K562 (cell line): ENCODE results near the gene APOBEC3F. TPM values are rescaled to one million over a fixed set of nuclear protein-coding genes. Genes with fewer than 3 reads are reported as not detected.

Experiments used
- ATAC-seq: fragments of 200-7000 bp; cut with Tn5 transposase; 3 replicates; pipeline ENCODE4 v1.9.1; 2020; ENCODE audit warnings: moderate library complexity
- BruUV-seq: library from RNA; stranded (reverse); fragments of 400-500 nt; replicated peaks from 2 replicates; lab custom pipeline; 2021; lab: Mats Ljungman, UMichigan
- CTCF ChIA-PET: fragments of 300-600 bp; formaldehyde crosslinking; extraction: SDS; loops from one replicate; lab custom pipeline; 2021; ENCODE audit warnings: low intra/inter-chr PET ratio; lab: Yijun Ruan, JAX
- POLR2A ChIA-PET: fragments of 300-600, 350-650 bp; sonication (Branson Sonifier 250); formaldehyde crosslinking; extraction: SDS; loops from one replicate; lab custom pipeline; 2021; ENCODE audit warnings: antibody characterized with exemption, inconsistent platforms; lab: Yijun Ruan, JAX
- DNase-seq, 4 experiments: peaks; one replicate each; pipeline versions ENCODE4 v3.0.0 to v3.0.0-alpha.2; 2011 to 2018; ENCODE audit warnings: low spot score in 3 of 4, mixed read lengths in 3 of 4; ENCODE audit errors: extremely low read depth in 1 of 4
- FAIRE-seq: peaks from 2 replicates; lab custom pipeline; 2011; peaks lifted over from hg19 to GRCh38; lab: Jason Lieb, UNC
- H2AFZ ChIP-seq: 2 replicates; pipeline ENCODE4 v1.6.0; 2011; ENCODE audit warnings: low read depth, low read length, control low read depth, inconsistent platforms
- H3K27ac ChIP-seq: fragments of 200-600 bp; 3 replicates; pipeline ENCODE4 v1.8.0; 2011; ENCODE audit warnings: low read depth, mild to moderate bottlenecking, control low read depth, inconsistent platforms, low read length, moderate library complexity, mixed read lengths; ENCODE audit errors: extremely low read depth
- H3K27me3 ChIP-seq, 2 experiments: fragments of 300-600 bp in 1 of 2; 2 replicates in 1 of 2; 3 replicates in 1 of 2; pipeline versions ENCODE4 v1.6.0 to v1.8.0; 2011; ENCODE audit warnings: inconsistent platforms in 2 of 2, low read length in 2 of 2, mild to moderate bottlenecking in 1 of 2, mixed read lengths in 1 of 2, moderate library complexity in 1 of 2; ENCODE audit not compliant: control insufficient read depth in 2 of 2, insufficient read depth in 2 of 2
- H3K36me3 ChIP-seq: fragments of 300-600 bp; 3 replicates; pipeline ENCODE4 v1.8.0; 2011; ENCODE audit warnings: mild to moderate bottlenecking, low read length, inconsistent platforms; ENCODE audit not compliant: control insufficient read depth, insufficient read depth
- H3K4me1 ChIP-seq, 2 experiments: fragments of 200-600 bp in 1 of 2; replicated peaks in 1 of 2; 2 replicates in 1 of 2; 3 replicates in 1 of 2; pipeline versions ENCODE4 v1.5.1 to v1.8.0; 2011; ENCODE audit warnings: inconsistent platforms in 2 of 2, low read length in 2 of 2, mild to moderate bottlenecking in 1 of 2, mixed read lengths in 1 of 2, moderate library complexity in 1 of 2; ENCODE audit not compliant: control insufficient read depth in 2 of 2, insufficient read depth in 2 of 2
- H3K4me2 ChIP-seq: 2 replicates; pipeline ENCODE4 v1.6.1; 2011; ENCODE audit warnings: low read length, control low read depth, inconsistent platforms, mixed read lengths; ENCODE audit not compliant: insufficient read depth
- H3K4me3 ChIP-seq: fragments of 200-600 bp; sonication (generic), shearing (Covaris generic); 2 replicates; pipeline ENCODE4 v1.5.1; 2016; ENCODE audit warnings: control low read depth, inconsistent platforms
- H3K79me2 ChIP-seq: fragments of 200-600 bp; 3 replicates; pipeline ENCODE4 v1.8.0; 2011; ENCODE audit warnings: low read length, inconsistent platforms; ENCODE audit not compliant: control insufficient read depth, insufficient read depth
- H3K9ac ChIP-seq, 2 experiments: 2 replicates each; pipeline versions ENCODE4 v1.6.0 to v1.6.1; 2011; ENCODE audit warnings: low read depth in 2 of 2, low read length in 2 of 2, control low read depth in 1 of 2, inconsistent platforms in 1 of 2, mild to moderate bottlenecking in 1 of 2, mixed read lengths in 1 of 2; ENCODE audit not compliant: insufficient read depth in 1 of 2
- H3K9me1 ChIP-seq: one replicate; pipeline ENCODE4 v1.6.0; 2011; ENCODE audit warnings: inconsistent platforms, mild to moderate bottlenecking, low read length, moderate library complexity; ENCODE audit not compliant: control insufficient read depth, insufficient read depth
- H3K9me3 ChIP-seq: replicated peaks from 2 replicates; pipeline ENCODE4 v1.5.1; 2011; ENCODE audit warnings: low read depth, low read length, inconsistent platforms; ENCODE audit not compliant: control insufficient read depth, insufficient read depth
- H4K20me1 ChIP-seq: replicated peaks from 2 replicates; pipeline ENCODE4 v1.6.1; 2011; ENCODE audit warnings: low read length, inconsistent platforms, mixed read lengths; ENCODE audit not compliant: control insufficient read depth, insufficient read depth
- AFF4 ChIP-seq: sonication (generic); formaldehyde crosslinking; IDR thresholded peaks from 2 replicates; pipeline ENCODE4 v1.8.0; 2023; ENCODE audit warnings: mild to moderate bottlenecking, missing genetic modification reagents
- HEY1 ChIP-seq: fragments of 250-450 bp; sonication (Bioruptor Pico); IDR thresholded peaks from 2 replicates; pipeline ENCODE4 v1.5.0; 2020; ENCODE audit warnings: mild to moderate bottlenecking, moderate library complexity, borderline replicate concordance
- ILF3 ChIP-seq: fragments of 450-650 bp; IDR thresholded peaks from 2 replicates; pipeline ENCODE4 v1.6.1; 2018; ENCODE audit warnings: antibody characterized with exemption, mild to moderate bottlenecking, moderate library complexity, borderline replicate concordance
- MXI1 ChIP-seq: IDR thresholded peaks from 2 replicates; pipeline ENCODE4 v1.6.1; 2011; ENCODE audit warnings: low read depth, mild to moderate bottlenecking, improper control_type of control experiment, low read length
- SMARCA5 ChIP-seq: fragments of 450-650 bp; IDR thresholded peaks from 2 replicates; pipeline ENCODE4 v1.6.1; 2016
- WGBS: fragments of 100-300 bp; shearing (Covaris generic); methylation state at CpG from one replicate; pipeline ENCODE4 v1.1.6; 2016; ENCODE audit warnings: low coverage, mixed read lengths; ENCODE audit not compliant: insufficient coverage; ENCODE audit errors: missing lambda C conversion rate; 5-methylcytosine and 5-hydroxymethylcytosine counted together
- in situ Hi-C: fragments of 300-500 bp; cut with MboI; formaldehyde crosslinking; loops from 4 replicates; pipeline ENCODE4 v1.15.0; 2018; ENCODE audit warnings: inconsistent platforms, mixed read lengths
- intact Hi-C: fragments of 100-400 bp; cut with micrococcal nuclease; formaldehyde crosslinking; loops from 2 replicates; pipeline ENCODE4 v1.14.2; 2022
- polyA plus RNA-seq, 8 experiments: library from polyadenylated mRNA; depleted of rRNA in 4 of 8; stranded (reverse) in 5 of 8; unstranded in 3 of 8; fragments of >200 nt; fragmentation: Nextera tagmentation in 2 of 8; fragmentation: Illumina TruSeq in 1 of 8; extraction: Ambion mirVana in 2 of 8; extraction: Trizol in 1 of 8; gene quantifications; 2 replicates each; pipeline versions ENCODE4 v1.2.1 to v1.2.3, GENCODE V29; 2011 to 2014; ENCODE audit warnings: inconsistent platforms in 1 of 8, missing spikeins in 1 of 8
- total RNA-seq, 7 experiments: library from RNA; depleted of rRNA in 6 of 7; stranded (reverse); fragments of >200 nt in 6 of 7; fragmentation: Illumina TruSeq in 2 of 7; extraction: Trizol in 2 of 7; gene quantifications; 2 replicates each; pipeline versions ENCODE4 v1.2.1 to v1.2.3, GENCODE V29; 2011 to 2021; ENCODE audit warnings: low replicate concordance in 1 of 7
- TF ChIP-seq, protein P1 (sequence below): sonication (generic); formaldehyde crosslinking; IDR thresholded peaks from 2 replicates; pipeline ENCODE4 v1.8.0; 2022; ENCODE audit warnings: missing genetic modification reagents, mild to moderate bottlenecking, borderline replicate concordance

The APOBEC3F gene
- total and polyA plus RNA-seq, 9 of the 15 experiments (the other 6 are each of a cell fraction or from before 2014, with no cell fraction given): 1.1 to 3.3 (median 1.9) TPM

DNA sequence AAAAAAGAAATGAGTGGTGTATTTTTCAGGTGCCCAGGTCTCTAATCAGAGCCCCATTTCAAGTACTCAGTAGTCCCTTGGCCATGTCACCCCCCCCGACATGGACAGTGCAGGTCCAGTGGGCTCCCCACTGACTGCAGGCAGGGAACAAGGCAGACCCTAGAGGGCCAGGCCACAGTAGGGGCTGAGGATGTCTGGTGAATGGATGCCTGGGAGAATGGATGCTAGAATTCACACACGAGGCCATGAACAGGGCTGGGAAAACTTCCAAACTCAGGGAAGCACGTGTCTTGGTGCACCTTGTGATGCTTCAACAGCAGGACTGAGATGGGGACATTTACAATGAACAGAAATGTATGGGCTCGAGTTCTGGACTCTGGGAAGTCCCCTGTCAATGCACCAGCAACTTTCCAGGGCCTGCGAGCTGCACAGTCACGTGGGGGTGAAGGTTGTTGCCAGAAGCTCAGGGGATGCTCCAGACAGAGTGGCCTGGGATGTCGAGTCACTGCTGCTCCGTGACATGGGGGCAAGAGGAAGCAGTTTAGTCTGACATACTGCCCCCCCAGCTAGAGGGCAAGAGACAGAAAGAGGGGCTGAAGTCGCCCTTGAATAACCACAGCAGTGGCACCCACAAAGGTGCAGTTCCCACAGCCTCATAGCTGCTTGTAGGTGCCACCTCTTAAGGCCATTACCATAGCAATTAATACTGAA, 39.5 kb downstream of the APOBEC3F start:
- DNase-seq: no peak
- no peak overlapping the region for H2AFZ ChIP-seq
- FAIRE-seq: no peak
- no peaks in the 10 kb centered on the region for H3K9me3 ChIP-seq
- intact Hi-C loops: no loop called here
- no peak overlapping the region for H3K4me3 ChIP-seq
- no peak overlapping the region for H3K9ac ChIP-seq
- H3K9me1 ChIP-seq: no peaks in the 10 kb centered on the region
- H3K79me2 ChIP-seq: peaks cover 4% of the 10 kb centered on the region; the same call in 2 of the 3 replicates
- in situ Hi-C loops: no loop called here
- no peak overlapping the region for H3K27ac ChIP-seq
- H4K20me1 ChIP-seq: no peaks in the 10 kb centered on the region
- no peaks in the 10 kb centered on the region for H3K27me3 ChIP-seq
- H3K4me2 ChIP-seq: no peak overlapping the region
- CTCF ChIA-PET: no interaction called here
- no peaks in the 10 kb centered on the region; the same call in 2 of the 3 replicates for H3K36me3 ChIP-seq
- POLR2A ChIA-PET: interaction anchor here (0.6 kb wide), 1 partner anchor 12 kb away, joined by 3 read pairs; no protein-coding TSS in a partner anchor
- 60% methylated on average over 7 of the region's 9 CpGs for WGBS
- BruUV-seq: no TSS peak
- peaks cover 0 to 24% of the 10 kb centered on the region in 2 experiments; a peak in 4 of 5 replicates for H3K4me1 ChIP-seq
- no peak for ATAC-seq
- TF ChIP-seq ILF3: no peak
- TF ChIP-seq HEY1 (CRISPR knock-in tag): no peak
- TF ChIP-seq, protein P1, sequence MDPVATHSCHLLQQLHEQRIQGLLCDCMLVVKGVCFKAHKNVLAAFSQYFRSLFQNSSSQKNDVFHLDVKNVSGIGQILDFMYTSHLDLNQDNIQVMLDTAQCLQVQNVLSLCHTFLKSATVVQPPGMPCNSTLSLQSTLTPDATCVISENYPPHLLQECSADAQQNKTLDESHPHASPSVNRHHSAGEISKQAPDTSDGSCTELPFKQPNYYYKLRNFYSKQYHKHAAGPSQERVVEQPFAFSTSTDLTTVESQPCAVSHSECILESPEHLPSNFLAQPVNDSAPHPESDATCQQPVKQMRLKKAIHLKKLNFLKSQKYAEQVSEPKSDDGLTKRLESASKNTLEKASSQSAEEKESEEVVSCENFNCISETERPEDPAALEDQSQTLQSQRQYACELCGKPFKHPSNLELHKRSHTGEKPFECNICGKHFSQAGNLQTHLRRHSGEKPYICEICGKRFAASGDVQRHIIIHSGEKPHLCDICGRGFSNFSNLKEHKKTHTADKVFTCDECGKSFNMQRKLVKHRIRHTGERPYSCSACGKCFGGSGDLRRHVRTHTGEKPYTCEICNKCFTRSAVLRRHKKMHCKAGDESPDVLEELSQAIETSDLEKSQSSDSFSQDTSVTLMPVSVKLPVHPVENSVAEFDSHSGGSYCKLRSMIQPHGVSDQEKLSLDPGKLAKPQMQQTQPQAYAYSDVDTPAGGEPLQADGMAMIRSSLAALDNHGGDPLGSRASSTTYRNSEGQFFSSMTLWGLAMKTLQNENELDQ: no peak
- TF ChIP-seq SMARCA5: no peak
- TF ChIP-seq MXI1: no peak
- no peak for TF ChIP-seq AFF4 (CRISPR knock-in tag)
